SJCRH30 (cell line): Measurements from ENCODE around the gene GLCE. TPM values are rescaled to one million over a fixed set of nuclear protein-coding genes. Genes with fewer than 3 reads are reported as not detected.

Source experiments
- DNase-seq, 2 experiments: peaks; one replicate each; pipeline ENCODE4 v3.0.0-alpha.2; 2015 to 2020
- H3K27ac ChIP-seq: fragments of 250-450 bp; sonication (Bioruptor Pico); 2 replicates; pipeline ENCODE4 v1.5.1; 2020; ENCODE audit warnings: mild to moderate bottlenecking, moderate library complexity
- H3K27me3 ChIP-seq: fragments of 250-450 bp; sonication (Bioruptor Pico); 2 replicates; pipeline ENCODE4 v1.5.1; 2020; ENCODE audit warnings: mild to moderate bottlenecking, moderate library complexity
- H3K36me3 ChIP-seq: fragments of 250-450 bp; sonication (Bioruptor Pico); 2 replicates; pipeline ENCODE4 v1.5.1; 2020; ENCODE audit warnings: mild to moderate bottlenecking, moderate library complexity
- H3K4me1 ChIP-seq: fragments of 250-450 bp; sonication (Bioruptor Pico); 2 replicates; pipeline ENCODE4 v1.5.1; 2020; ENCODE audit warnings: mild to moderate bottlenecking, moderate library complexity
- H3K4me3 ChIP-seq: fragments of 250-450 bp; sonication (Bioruptor Pico); 2 replicates; pipeline ENCODE4 v1.5.1; 2020; ENCODE audit warnings: mild to moderate bottlenecking, moderate library complexity
- H3K9me3 ChIP-seq: fragments of 250-450 bp; sonication (Bioruptor Pico); replicated peaks from 2 replicates; pipeline ENCODE4 v1.5.1; 2020; ENCODE audit warnings: mild to moderate bottlenecking, moderate library complexity
- total RNA-seq: library from RNA; depleted of rRNA; stranded (reverse); fragments of >200 nt; shearing (Covaris generic); gene quantifications from 2 replicates; pipeline ENCODE4 v1.2.3, GENCODE V29; 2014

Gene GLCE
- total RNA-seq, 1 experiment from 2014 or later = 51.2 TPM

- DNase-seq = no peak
- Histone ChIP-seq H3K27ac (no peak overlapping the region), H3K9me3 (peaks cover 4% of the 10 kb centered on the region; the same call in 1 of the 2 replicates)
Observed at GRCh38 chr15:69223083-69223813, 62.8 kb downstream of the GLCE start.

GRCh38 chr15:69224383-69224782, 63.9 kb downstream of the GLCE start:
- H3K4me1 ChIP-seq = no peaks in the 10 kb centered on the region
- H3K27ac ChIP-seq = no peak overlapping the region

More at GRCh38 chr15:69223083-69223813, 62.8 kb downstream of the GLCE start:
- no peaks in the 10 kb centered on the region for H3K27me3 ChIP-seq
- H3K36me3 ChIP-seq = no peaks in the 10 kb centered on the region; the same call in 1 of the 2 replicates
- no peak overlapping the region for H3K4me3 ChIP-seq
- H3K4me1 ChIP-seq = no peaks in the 10 kb centered on the region

GRCh38 chr15:69225355-69226022, 65.1 kb downstream of the GLCE start:
- peak in 1 of 2 experiments; percentile 42 for DNase-seq
- Histone ChIP-seq H3K4me3 (no peak overlapping the region), H3K27ac (no peak overlapping the region), H3K36me3 (peaks cover 4% of the 10 kb centered on the region; the same call in 1 of the 2 replicates), H3K9me3 (no peaks in the 10 kb centered on the region; the same call in 1 of the 2 replicates), H3K27me3 (no peaks in the 10 kb centered on the region), H3K4me1 (no peaks in the 10 kb centered on the region)

More at GRCh38 chr15:69224383-69224782, 63.9 kb downstream of the GLCE start:
- Histone ChIP-seq H3K4me3 (no peak overlapping the region), H3K9me3 (peaks cover 4% of the 10 kb centered on the region; the same call in 1 of the 2 replicates), H3K27me3 (no peaks in the 10 kb centered on the region), H3K36me3 (peaks cover under 1% of the 10 kb centered on the region; the same call in 1 of the 2 replicates)
- no peak for DNase-seq

- H3K27me3 ChIP-seq = no peaks in the 10 kb centered on the region
Observed at GRCh38 chr15:69226023-69226355, 65.6 kb downstream of the GLCE start.

GRCh38 chr15:69232144-69232543, 71.7 kb downstream of the GLCE start:
- Histone ChIP-seq H3K9me3 (no peaks in the 10 kb centered on the region), H3K4me1 (no peaks in the 10 kb centered on the region), H3K4me3 (no peak overlapping the region), H3K27ac (no peak overlapping the region), H3K27me3 (no peaks in the 10 kb centered on the region), H3K36me3 (peaks cover 4% of the 10 kb centered on the region; the same call in 1 of the 2 replicates)
- no peak for DNase-seq

More at GRCh38 chr15:69226023-69226355, 65.6 kb downstream of the GLCE start:
- Histone ChIP-seq H3K4me1 (no peaks in the 10 kb centered on the region), H3K36me3 (peaks cover 4% of the 10 kb centered on the region; the same call in 1 of the 2 replicates), H3K9me3 (no peaks in the 10 kb centered on the region), H3K4me3 (no peak overlapping the region), H3K27ac (no peak overlapping the region)
- DNase-seq = no peak

GRCh38 chr15:69232765-69233164, 72.3 kb downstream of the GLCE start:
- no peak for DNase-seq
- H3K27me3 ChIP-seq = no peaks in the 10 kb centered on the region
- H3K9me3 ChIP-seq = no peaks in the 10 kb centered on the region
- no peak overlapping the region for H3K4me3 ChIP-seq
- H3K36me3 ChIP-seq = peaks cover 4% of the 10 kb centered on the region; the same call in 1 of the 2 replicates
- H3K4me1 ChIP-seq = no peaks in the 10 kb centered on the region
- H3K27ac ChIP-seq = no peak overlapping the region

- no peak overlapping the region for H3K27ac ChIP-seq
- no peak overlapping the region for H3K4me3 ChIP-seq
- no peak for DNase-seq
- H3K9me3 ChIP-seq = no peaks in the 10 kb centered on the region
- H3K36me3 ChIP-seq = peaks cover 1% of the 10 kb centered on the region; the same call in 1 of the 2 replicates
- H3K27me3 ChIP-seq = no peaks in the 10 kb centered on the region
- no peaks in the 10 kb centered on the region for H3K4me1 ChIP-seq
Observed at GRCh38 chr15:69234676-69235075, 74.2 kb downstream of the GLCE start.

- no peak for DNase-seq
- Histone ChIP-seq H3K27me3 (no peaks in the 10 kb centered on the region), H3K4me3 (no peak overlapping the region), H3K27ac (no peak overlapping the region), H3K36me3 (no peaks in the 10 kb centered on the region), H3K9me3 (no peaks in the 10 kb centered on the region), H3K4me1 (no peaks in the 10 kb centered on the region)
Observed at GRCh38 chr15:69236505-69236904, 76.1 kb downstream of the GLCE start.

GRCh38 chr15:69237718-69238117, 77.3 kb downstream of the GLCE start:
- Histone ChIP-seq H3K9me3 (no peaks in the 10 kb centered on the region), H3K27me3 (no peaks in the 10 kb centered on the region), H3K36me3 (no peaks in the 10 kb centered on the region), H3K4me1 (no peaks in the 10 kb centered on the region), H3K4me3 (no peak overlapping the region), H3K27ac (no peak overlapping the region)
- no peak for DNase-seq

- no peaks in the 10 kb centered on the region for H3K9me3 ChIP-seq
- no peak overlapping the region for H3K4me3 ChIP-seq
- DNase-seq = no peak
- H3K4me1 ChIP-seq = no peaks in the 10 kb centered on the region
- no peaks in the 10 kb centered on the region for H3K27me3 ChIP-seq
- H3K36me3 ChIP-seq = no peaks in the 10 kb centered on the region
- no peak overlapping the region for H3K27ac ChIP-seq
Observed at GRCh38 chr15:69244798-69245197, 84.4 kb downstream of the GLCE start.

GRCh38 chr15:69253156-69253555, 92.7 kb downstream of the GLCE start:
- 0 out of 2 replicates have a peak, but pooled peaks cover 5% of the 10 kb centered on the region for H3K4me1 ChIP-seq
- H3K4me3 ChIP-seq = no peak overlapping the region
- no peaks in the 10 kb centered on the region for H3K36me3 ChIP-seq
- peak overlapping the region; percentile 5; the same call in 1 of the 2 replicates for H3K27ac ChIP-seq
- H3K27me3 ChIP-seq = no peaks in the 10 kb centered on the region
- H3K9me3 ChIP-seq = no peaks in the 10 kb centered on the region
- DNase-seq = peak; percentile 36 to 46

GRCh38 chr15:69265347-69265955, 105.0 kb downstream of the GLCE start:
- Histone ChIP-seq H3K4me3 (no peak overlapping the region), H3K27ac (no peak overlapping the region), H3K27me3 (no peaks in the 10 kb centered on the region), H3K4me1 (no peaks in the 10 kb centered on the region), H3K36me3 (no peaks in the 10 kb centered on the region), H3K9me3 (no peaks in the 10 kb centered on the region)
- DNase-seq = peak in 1 of 2 experiments; percentile 54

- Histone ChIP-seq H3K9me3 (no peaks in the 10 kb centered on the region), H3K36me3 (no peaks in the 10 kb centered on the region), H3K27me3 (no peaks in the 10 kb centered on the region), H3K27ac (no peak overlapping the region), H3K4me3 (no peak overlapping the region), H3K4me1 (peaks cover 3% of the 10 kb centered on the region; the same call in 1 of the 2 replicates)
- DNase-seq = no peak
Observed at GRCh38 chr15:69271217-69271616, 110.8 kb downstream of the GLCE start.

GRCh38 chr15:69272139-69272538, 111.7 kb downstream of the GLCE start:
- Histone ChIP-seq H3K27me3 (no peaks in the 10 kb centered on the region), H3K4me3 (no peak overlapping the region), H3K9me3 (no peaks in the 10 kb centered on the region), H3K4me1 (peaks cover 3% of the 10 kb centered on the region; the same call in 1 of the 2 replicates), H3K36me3 (no peaks in the 10 kb centered on the region), H3K27ac (no peak overlapping the region)
- peak in 1 of 2 experiments; percentile 24 for DNase-seq

- H3K9me3 ChIP-seq = no peaks in the 10 kb centered on the region
- H3K27me3 ChIP-seq = no peaks in the 10 kb centered on the region
- H3K4me1 ChIP-seq = peaks cover 3% of the 10 kb centered on the region; the same call in 1 of the 2 replicates
- no peak overlapping the region for H3K4me3 ChIP-seq
- DNase-seq = no peak
- no peaks in the 10 kb centered on the region for H3K36me3 ChIP-seq
- no peak overlapping the region for H3K27ac ChIP-seq
Observed at GRCh38 chr15:69272891-69273290, 112.5 kb downstream of the GLCE start.
